KG1 (cell line): ENCODE results near the gene RAET1E.
"Not testable (repeated sequence)": the region's sequence is repeated elsewhere in the genome, so short reads cannot be mapped to it uniquely, and the experiment has no call there.

ENCODE experiments used
- DNase-seq: peaks from one replicate; lab custom pipeline; 2025; lab: John Stamatoyannopoulos, UW

Gene RAET1E

GRCh38 chr6:149927025-149927424, 29.1 kb upstream of the RAET1E start:
- DNase-seq: not testable (repeated sequence)

DNA sequence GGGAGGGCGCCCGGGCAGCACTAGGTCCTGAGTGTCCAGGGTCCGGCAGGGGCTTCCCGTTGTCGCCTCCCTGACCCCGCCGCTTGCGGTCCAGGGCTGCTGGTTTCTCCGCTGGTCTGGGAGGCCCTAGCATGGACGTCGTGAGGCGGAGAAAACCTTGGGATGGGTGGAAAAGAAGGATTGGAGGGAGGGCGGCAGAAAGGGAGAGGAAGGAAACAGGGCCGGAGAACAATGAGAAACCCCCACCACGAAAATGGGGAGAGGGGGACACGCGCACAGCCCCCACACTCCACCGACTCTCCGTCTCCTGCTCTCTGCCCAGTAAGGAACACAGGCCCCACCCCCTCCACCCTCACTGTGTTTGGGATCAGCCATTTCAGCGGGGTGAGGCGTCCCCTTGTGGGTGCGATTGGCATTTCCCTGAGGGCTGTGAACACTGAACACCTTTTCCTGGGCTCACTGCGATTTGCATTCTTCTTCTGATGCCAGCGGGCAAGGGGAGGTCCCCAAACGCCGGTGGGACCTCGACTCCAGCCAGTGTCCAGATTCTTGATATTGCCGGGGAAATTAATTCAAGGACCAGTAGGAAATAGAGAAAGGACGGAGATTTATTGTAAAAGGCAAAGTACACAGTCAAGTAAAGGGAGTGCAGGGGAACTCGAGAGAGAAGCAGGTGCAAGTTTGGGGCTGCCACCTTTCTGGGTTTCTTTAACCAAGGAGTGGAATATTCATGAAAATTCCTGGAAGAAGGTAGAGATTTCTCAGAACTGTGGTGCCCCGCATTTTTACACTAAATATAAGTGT, 28.3 kb upstream of the RAET1E start:
- peak; percentile 58 for DNase-seq

DNA sequence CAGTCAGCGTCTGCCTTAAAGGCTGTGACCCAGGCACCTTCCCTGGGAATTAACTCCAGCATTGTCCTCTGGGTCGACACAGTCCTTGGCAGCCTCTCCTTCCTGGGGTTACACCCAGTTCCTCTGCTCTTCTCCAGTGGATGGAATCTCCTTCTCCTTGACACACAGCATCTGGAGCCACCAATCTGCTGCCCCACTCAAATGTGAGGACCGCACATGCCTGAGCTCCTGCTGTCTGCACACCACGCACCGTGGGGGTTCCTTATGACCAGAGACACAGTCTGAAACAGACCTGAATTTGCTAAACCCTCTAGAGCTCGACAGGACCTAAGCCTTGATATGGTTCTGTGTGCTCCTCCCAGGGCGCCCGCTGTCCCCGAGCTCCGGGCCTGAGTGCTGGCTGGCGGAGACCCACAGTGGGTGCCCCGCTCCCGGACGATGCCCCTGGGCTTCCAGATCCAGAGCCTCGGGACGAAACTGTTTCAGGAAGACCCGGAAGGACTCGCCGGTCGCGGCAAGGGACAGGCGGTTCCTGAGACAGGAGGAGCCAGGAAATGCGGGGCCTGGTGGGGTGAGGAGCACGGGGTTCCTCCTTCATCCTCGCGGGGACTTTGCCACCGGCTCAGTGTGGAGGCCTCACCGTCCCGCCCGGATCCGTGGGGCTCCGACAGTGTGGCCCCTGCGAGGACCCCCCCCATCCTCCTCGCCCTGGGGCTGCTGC, 27.5 kb upstream of the RAET1E start:
- no peak for DNase-seq

- DNase-seq: no peak
These were observed 27.0 kb upstream of the RAET1E start for GRCh38 chr6:149924933-149925252.

- no peak for DNase-seq
These were observed 26.5 kb upstream of the RAET1E start for GRCh38 chr6:149924206-149924932.

- no peak for DNase-seq
These were observed 25.5 kb upstream of the RAET1E start for GRCh38 chr6:149923327-149923986.

- DNase-seq: no peak
These were observed 24.9 kb upstream of the RAET1E start, which contains the start of gene RAET1G for GRCh38 chr6:149922642-149923326. RAET1G (minus strand) TSS chr6:149923121; CDS start chr6:149923010, 111 bp downstream.

DNA sequence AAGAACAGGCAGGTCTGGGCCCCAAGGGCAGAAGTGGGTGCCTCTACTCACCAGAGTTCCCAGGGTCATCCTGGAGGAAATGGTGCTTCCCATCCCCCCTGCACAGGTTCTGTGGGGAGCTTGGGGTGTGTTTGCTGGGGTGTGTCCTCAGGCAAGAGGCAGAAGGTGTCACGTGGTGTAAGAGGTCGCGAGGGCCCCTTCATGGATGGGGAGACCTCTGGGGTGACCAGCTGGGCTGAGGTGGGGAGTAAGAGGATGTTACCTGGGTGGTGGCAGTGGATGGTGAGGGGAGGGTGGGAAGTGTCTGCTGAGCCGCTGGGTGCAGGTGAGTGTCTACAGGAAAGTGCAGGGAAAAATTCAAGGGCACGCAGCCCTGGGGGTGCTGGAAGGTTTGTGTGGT, 24.2 kb upstream of the RAET1E start:
- DNase-seq: not testable (repeated sequence)

DNA sequence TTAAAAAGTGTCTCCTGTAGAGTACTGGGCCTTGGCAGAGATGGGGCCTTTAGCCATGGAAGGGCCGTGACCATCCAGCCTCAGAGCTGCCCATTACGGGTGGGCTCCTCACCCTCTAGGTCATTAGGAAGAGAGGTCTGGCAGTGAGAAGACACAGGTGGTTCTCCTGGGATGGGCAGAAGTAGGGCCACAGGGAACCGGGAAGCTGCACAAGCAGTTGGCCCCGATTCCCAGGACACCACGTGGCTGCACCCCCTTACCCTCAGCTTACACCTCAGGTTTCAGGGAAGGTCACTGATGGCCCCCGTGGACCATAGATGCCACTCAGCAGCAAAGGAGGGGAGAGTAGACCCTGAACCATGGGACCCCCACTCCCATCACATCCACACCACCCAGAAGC, 23.4 kb upstream of the RAET1E start:
- no peak for DNase-seq

GRCh38 chr6:149919834-149920225, 21.9 kb upstream of the RAET1E start:
- DNase-seq: no peak

DNA sequence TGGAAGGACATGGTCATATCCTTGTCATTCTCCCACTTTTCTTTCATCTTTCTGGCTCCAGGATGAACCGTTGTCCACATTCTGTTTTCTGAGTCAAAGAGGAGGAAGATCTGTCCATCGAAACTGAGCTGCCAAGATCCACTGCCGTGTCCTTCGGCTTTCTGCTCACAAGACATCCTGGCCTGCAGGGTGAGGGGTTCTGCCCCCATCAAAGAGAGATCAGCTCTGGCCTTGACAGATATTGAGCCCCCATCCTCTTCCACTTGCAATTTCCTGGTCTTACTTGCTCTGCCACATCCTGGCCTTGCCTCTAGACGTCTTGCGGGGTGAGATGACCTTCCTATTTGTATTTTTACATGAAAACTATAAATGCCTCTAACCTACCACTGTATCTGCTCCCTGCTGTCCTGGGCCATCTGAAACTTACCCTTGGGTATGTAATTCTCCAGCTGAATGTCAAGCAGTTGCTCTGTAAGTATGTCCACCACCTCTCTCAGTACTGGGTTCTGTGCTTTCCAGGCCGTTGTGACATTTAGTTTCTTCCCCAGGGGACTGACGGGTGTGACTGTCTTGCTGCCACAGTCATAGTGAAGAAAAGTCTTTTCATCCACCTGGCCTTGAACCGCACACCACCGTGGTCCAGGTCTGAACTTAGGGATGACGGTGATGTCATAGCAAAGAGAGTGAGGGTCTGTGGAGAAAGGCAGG, 21.4 kb upstream of the RAET1E start:
- not testable (repeated sequence) for DNase-seq

DNA sequence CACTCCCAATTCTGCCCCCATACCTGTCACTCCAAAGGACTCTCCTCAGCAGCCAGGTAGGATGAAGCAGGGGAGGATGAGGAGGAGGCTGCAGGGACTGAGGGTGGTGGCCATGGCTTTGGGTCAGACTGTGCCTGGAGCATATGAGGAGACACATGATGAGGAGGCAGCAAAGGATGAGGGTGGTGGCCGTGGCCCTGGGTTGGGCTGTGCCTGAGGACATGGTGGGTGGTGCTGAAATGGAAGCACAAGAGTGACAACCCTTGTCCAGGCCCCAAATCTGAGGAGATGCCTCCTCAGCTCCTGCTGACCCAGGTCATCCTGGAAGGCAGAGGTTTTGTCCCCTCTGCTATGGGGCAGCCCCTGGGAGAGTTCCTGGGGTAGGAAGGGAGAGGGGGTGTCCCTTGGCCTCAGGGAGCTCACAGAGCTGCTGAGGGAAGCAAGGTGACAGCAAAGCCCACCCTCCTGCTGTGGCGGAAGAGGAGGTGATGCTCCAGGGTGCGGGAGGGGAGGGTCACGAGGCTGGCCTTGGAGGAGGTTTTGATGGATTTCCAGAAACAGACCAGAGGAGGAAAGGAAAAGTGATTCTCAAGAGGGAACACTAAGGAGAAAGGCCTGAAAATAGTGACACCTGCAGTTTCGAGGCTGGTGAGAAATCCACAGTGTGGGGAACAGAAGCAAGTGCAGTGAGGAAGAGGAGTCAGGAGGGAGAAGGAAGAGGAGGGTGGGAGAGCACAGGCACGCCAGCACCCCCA, 20.4 kb upstream of the RAET1E start:
- DNase-seq: no peak

DNA sequence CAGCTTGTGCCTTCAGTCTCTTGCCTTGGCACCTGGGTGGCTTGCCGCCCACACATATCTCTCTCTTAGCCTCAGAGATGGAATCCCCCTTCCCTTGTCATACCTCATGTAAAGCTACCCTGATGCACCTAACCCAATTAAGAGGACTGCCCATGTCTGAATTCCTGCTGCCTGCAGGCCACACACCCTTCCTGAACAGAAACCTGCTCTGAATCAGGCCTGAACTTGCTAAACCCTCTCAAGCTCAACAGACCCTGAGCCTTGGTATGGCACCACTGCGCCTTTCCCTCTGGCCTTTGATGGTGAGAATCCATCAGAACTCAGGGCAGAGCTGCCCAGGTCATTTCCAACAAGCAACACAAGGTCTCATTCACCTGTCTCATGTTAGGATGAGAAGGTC, 19.8 kb upstream of the RAET1E start:
- no peak for DNase-seq

DNA sequence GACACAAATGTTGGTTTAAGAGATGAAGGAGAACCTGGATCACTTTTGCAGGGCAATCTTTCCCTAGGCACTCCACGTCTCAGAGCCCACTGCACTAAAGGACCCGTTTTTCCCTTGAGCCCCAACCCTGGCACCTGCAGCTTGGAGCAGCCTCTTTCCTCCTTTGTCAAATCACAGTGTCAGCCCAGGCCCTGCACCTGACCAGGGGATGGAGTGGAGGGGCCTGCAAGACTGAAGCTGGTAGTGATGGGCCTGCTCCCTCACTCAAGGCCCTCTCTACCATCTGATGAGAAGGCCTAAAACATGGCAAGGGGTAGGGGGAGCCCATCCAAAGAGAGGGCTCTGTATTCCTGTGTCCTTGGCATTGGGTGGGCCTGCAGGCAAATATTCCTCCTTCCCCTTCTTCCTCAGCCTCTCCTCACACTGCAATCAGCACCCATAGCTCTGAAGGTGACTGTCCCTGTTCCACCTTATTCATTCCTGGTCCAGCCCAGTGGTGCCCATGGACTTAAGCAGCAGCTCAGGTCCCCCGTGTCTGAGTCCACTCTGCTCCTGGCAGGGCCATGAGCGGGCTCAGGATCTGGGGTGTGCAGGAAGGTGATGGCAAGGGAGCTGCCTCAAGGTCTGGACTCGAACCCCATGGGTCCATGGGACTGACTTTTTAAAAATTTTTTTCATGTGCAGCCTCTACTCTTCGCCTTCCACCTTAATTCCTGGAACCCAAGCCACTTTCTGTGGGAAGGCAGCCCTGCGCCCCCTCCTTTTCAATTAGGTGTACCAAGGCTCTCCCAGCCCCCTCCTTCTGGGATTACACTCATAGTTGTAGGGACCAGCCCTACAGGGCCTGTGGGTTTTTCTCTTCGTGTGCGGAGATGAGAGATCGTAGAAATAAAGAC, 18.3 kb upstream of the RAET1E start:
- no peak for DNase-seq

GRCh38 chr6:149913540-149914240, 15.8 kb upstream of the RAET1E start:
- DNase-seq: no peak

GRCh38 chr6:149913085-149913484, 15.2 kb upstream of the RAET1E start:
- DNase-seq: no peak

DNA sequence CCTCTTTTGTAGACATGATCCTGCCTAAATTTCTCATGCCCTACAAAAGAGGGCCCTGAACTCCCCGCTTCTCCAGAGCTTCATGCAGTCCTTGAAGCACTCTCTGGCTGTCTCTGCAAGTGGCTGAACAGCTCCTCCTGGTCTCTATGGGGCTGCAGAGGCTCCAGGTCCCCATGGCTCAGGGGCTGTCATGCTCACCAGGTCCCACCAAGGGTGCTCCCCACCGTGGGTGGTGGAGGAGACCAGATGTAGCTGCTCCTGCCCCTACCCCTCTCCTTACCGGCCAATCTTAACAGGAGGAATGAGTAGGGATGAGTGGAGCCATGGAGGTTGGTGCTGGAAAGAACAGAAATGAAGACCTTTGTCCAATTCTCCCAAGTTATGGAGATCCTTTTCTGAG, 14.8 kb upstream of the RAET1E start:
- DNase-seq: not testable (repeated sequence)

DNA sequence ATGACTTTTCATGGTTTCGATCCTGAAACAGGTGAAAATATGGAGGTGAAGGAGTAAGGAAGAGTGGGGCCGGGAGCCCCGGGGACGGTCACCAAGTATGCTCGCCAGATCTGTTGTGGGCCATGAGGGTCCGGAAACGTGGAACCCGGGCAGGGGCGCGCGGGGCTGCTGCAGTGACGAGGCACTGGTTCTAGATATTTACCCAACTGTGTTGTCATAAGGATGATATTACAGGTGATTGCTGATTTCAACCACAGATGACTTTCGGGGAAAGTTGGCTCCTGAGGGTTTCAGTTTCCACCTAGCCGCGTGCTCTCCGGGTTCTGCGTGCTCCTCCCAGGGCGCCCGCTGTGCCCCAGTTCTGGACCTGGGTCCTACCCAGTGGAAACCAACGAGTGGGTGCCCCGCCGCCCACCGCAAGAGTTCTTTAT, 12.8 kb upstream of the RAET1E start:
- DNase-seq: no peak
